Erythroblast (primary cell): Measurements from ENCODE around the gene CUX1.

Source experiments
- GATA1 ChIP-seq: IDR thresholded peaks from 2 replicates; pipeline ENCODE4 v1.6.1; 2011; ENCODE audit warnings: low read depth, mild to moderate bottlenecking, control low read depth, low read length, moderate library complexity
- POLR2A ChIP-seq: IDR thresholded peaks from 2 replicates; pipeline ENCODE4 v1.6.1; 2011; ENCODE audit warnings: mild to moderate bottlenecking, low read length

GRCh38 chr7:102198417-102198956 is 381.1 kb downstream of the CUX1 start:
- TF ChIP-seq POLR2A (no peak), GATA1 (no peak)
